Measurements from ENCODE around the gene GIPC3. TPM values are rescaled to one million over a fixed set of nuclear protein-coding genes. Genes with fewer than 3 reads are reported as not detected.

Gene GIPC3
- total RNA-seq, 1 donor from 2014 or later: 6.1 TPM

- peak; percentile 28 to 47 (median 43) for TF ChIP-seq CTCF (IDR thresholded peaks at IDR 0.05)
- H3K36me3 ChIP-seq: peaks cover 16 to 20% of the 10 kb centered on the region in 2 donors
- no peak overlapping the region for H3K4me3 ChIP-seq
- H3K27ac ChIP-seq: no peak overlapping the region
- no peaks in the 10 kb centered on the region for H3K9me3 ChIP-seq
- peaks cover 3 to 8% of the 10 kb centered on the region in 2 donors for H3K4me1 ChIP-seq
- intact Hi-C loops (cut with DNase I): loop anchor here (5.0 kb wide), 1 partner anchor 155 kb away; the partner anchor contains the start of gene PIP5K1C
- DNase-seq (ENCODE audit: low spot score in 2 of 2): no peak
- H3K27me3 ChIP-seq: no peaks in the 10 kb centered on the region
These were observed 38.0 kb upstream of the GIPC3 start for GRCh38 chr19:3547301-3547731.

GRCh38 chr19:3547767-3548282 is 37.5 kb upstream of the GIPC3 start:
- no peak for TF ChIP-seq CTCF (IDR thresholded peaks at IDR 0.05)
- Histone ChIP-seq H3K9me3 (no peaks in the 10 kb centered on the region), H3K4me1 (peaks cover 3 to 8% of the 10 kb centered on the region in 2 donors), H3K27me3 (no peaks in the 10 kb centered on the region), H3K4me3 (no peak overlapping the region), H3K27ac (no peak overlapping the region), H3K36me3 (peaks cover 16 to 20% of the 10 kb centered on the region in 2 donors)
- intact Hi-C loops (cut with DNase I): loop anchor here (5.0 kb wide), 1 partner anchor 154 kb away; the partner anchor contains the start of gene PIP5K1C
- no peak for DNase-seq (ENCODE audit: low spot score in 2 of 2)

GRCh38 chr19:3548606-3549005 is 36.7 kb upstream of the GIPC3 start:
- Histone ChIP-seq H3K9me3 (no peaks in the 10 kb centered on the region), H3K4me1 (peaks cover 1 to 2% of the 10 kb centered on the region in 2 donors), H3K27ac (no peak overlapping the region), H3K36me3 (peaks cover 16 to 20% of the 10 kb centered on the region in 2 donors), H3K27me3 (no peaks in the 10 kb centered on the region), H3K4me3 (no peak overlapping the region)
- intact Hi-C loops (cut with DNase I): loop anchor here (5.0 kb wide), 1 partner anchor 154 kb away; the partner anchor contains the start of gene PIP5K1C
- no peak for TF ChIP-seq CTCF (IDR thresholded peaks at IDR 0.05)
- no peak for DNase-seq (ENCODE audit: low spot score in 2 of 2)

DNA sequence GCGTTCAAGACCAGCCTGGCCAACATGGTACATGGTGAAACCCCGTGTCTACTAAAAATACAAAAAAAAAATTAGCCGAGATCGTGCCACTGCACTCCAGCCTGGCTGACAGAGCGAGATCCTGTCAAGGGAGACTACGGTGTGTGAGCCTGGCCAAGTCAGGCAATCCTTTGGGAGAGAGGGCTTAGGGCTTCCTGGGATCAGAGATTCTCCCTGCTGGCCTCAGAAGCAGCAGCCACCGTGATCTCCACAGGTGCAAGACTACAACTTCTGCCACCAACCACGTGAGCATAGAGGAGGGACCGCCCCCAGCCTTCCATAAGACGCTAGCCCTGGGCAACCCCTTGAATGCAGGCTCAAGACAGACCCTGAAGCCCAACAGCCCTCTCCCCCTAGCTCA is 35.5 kb upstream of the GIPC3 start:
- Histone ChIP-seq H3K4me3 (no peak overlapping the region), H3K4me1 (peaks cover 0 to 2% of the 10 kb centered on the region in 2 donors), H3K27me3 (no peaks in the 10 kb centered on the region), H3K9me3 (no peaks in the 10 kb centered on the region), H3K36me3 (peaks cover 10 to 16% of the 10 kb centered on the region in 2 donors), H3K27ac (no peak overlapping the region)
- no peak for DNase-seq (ENCODE audit: low spot score in 2 of 2)
- no peak for TF ChIP-seq CTCF (IDR thresholded peaks at IDR 0.05)
- intact Hi-C loops (cut with DNase I): loop anchor here (5.0 kb wide), 1 partner anchor 152 kb away; the partner anchor contains the start of gene PIP5K1C

GRCh38 chr19:3550947-3551791 is 34.1 kb upstream of the GIPC3 start:
- H3K27me3 ChIP-seq: no peaks in the 10 kb centered on the region
- TF ChIP-seq CTCF (IDR thresholded peaks at IDR 0.05): no peak
- intact Hi-C loops (cut with DNase I): no loop called here
- peaks cover 7 to 16% of the 10 kb centered on the region in 2 donors for H3K36me3 ChIP-seq
- no peaks in the 10 kb centered on the region for H3K9me3 ChIP-seq
- no peak overlapping the region for H3K27ac ChIP-seq
- H3K4me1 ChIP-seq: peaks cover 4 to 12% of the 10 kb centered on the region in 2 donors
- no peak for DNase-seq (ENCODE audit: low spot score in 2 of 2)
- no peak overlapping the region for H3K4me3 ChIP-seq
